Activated B cell treated with CpG ODN at 0.5 μM for 24 hours (primary cell): ENCODE measurements around the gene CPEB1. TPM values are rescaled to one million over a fixed set of nuclear protein-coding genes. Genes with fewer than 3 reads are reported as not detected.

Experiments
- ATAC-seq: fragments of 200-7000 bp; cut with Tn5 transposase; one replicate; pipeline ENCODE4 v1.10.0; 2021; ENCODE audit warnings: low read depth, mild to moderate bottlenecking, moderate library complexity
- CTCF ChIA-PET: fragments of 350-600 bp; sonication (Branson Sonifier 250); formaldehyde crosslinking; loops from one replicate; lab custom pipeline; 2021; ENCODE audit warnings: antibody characterized with exemption; lab: Charles Lee
- POLR2A ChIA-PET: fragments of 350-600 bp; sonication (Branson Sonifier 250); formaldehyde crosslinking; loops from one replicate; lab custom pipeline; 2021; ENCODE audit warnings: antibody characterized with exemption; lab: Charles Lee
- DNase-seq: peaks from one replicate; pipeline ENCODE4 v3.0.0; 2022
- H3K27ac Mint-ChIP-seq: one replicate; pipeline ENCODE4 v1.8.0; 2020; ENCODE audit warnings: mixed read lengths
- H3K27me3 Mint-ChIP-seq: one replicate; pipeline ENCODE4 v1.8.0; 2021; ENCODE audit warnings: mixed read lengths
- H3K36me3 Mint-ChIP-seq: one replicate; pipeline ENCODE4 v1.8.0; 2021; ENCODE audit warnings: low read depth, mixed read lengths
- H3K4me1 Mint-ChIP-seq: one replicate; pipeline ENCODE4 v1.8.0; 2021; ENCODE audit warnings: mixed read lengths
- H3K4me3 Mint-ChIP-seq: one replicate; pipeline ENCODE4 v1.8.0; 2020; ENCODE audit warnings: mild to moderate bottlenecking, mixed read lengths
- H3K9me3 Mint-ChIP-seq: one replicate; pipeline ENCODE4 v1.8.0; 2020; ENCODE audit warnings: mixed read lengths
- CTCF ChIP-seq: fragments of 200-600 bp; IDR thresholded peaks from one replicate; pipeline ENCODE4 v1.8.0; 2022; ENCODE audit warnings: antibody characterized with exemption, mild to moderate bottlenecking
- intact Hi-C: fragments of 100-400 bp; cut with micrococcal nuclease; formaldehyde crosslinking; loops from one replicate; pipeline ENCODE4 v1.15.1; 2024
- total RNA-seq: library from RNA; stranded (reverse); gene quantifications from 2 replicates; pipeline ENCODE4 v1.2.3, GENCODE V29; 2022

CPEB1 gene
- total RNA-seq, 1 donor from 2014 or later: not detected

GRCh38 chr15:82660378-82660777 lies 13.2 kb upstream of the CPEB1 start:
- H3K36me3 Mint-ChIP-seq: no peaks in the 10 kb centered on the region
- H3K27me3 Mint-ChIP-seq: peaks cover 20% of the 10 kb centered on the region
- ATAC-seq (no peak), DNase-seq (no peak)
- intact Hi-C loops: no loop called here
- no peak for TF ChIP-seq CTCF
- ChIA-PET CTCF (no interaction called here), POLR2A (no interaction called here)
- no peaks in the 10 kb centered on the region for H3K4me1 Mint-ChIP-seq
- no peak overlapping the region for H3K4me3 Mint-ChIP-seq
- no peaks in the 10 kb centered on the region for H3K9me3 Mint-ChIP-seq
- H3K27ac Mint-ChIP-seq: no peak overlapping the region

DNA sequence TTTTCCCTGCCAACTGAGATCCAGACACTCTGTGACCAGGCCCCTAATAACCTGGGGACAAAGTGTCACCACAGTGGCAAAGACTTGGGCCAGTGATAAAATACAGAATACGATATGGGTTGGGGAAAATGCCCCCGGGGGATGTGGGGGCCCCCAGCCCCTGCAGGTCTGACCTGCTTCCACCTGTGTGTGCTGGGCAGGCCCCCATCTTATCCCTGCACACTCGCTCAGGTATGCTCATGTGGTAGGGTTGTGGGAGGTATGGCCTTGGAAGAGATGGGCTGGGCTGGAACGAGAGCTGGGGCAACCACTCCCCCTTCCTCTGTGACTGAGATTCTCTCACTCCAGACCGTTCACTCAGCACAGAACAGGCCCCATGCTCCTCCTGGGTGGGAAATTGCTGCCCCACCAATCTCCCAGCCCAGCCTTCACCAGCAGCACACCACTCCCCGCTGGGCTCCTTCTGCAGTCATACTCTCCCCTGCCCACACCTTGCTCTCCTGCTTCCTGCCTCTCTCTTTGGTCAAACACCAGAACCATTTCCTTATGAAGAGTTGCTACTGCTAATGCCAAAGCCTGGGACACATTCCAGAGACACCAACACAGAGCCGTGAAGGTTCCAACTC lies 9.6 kb upstream of the CPEB1 start:
- ChIA-PET CTCF (no interaction called here), POLR2A (no interaction called here)
- Mint-ChIP-seq H3K9me3 (no peaks in the 10 kb centered on the region), H3K27me3 (peaks cover 17% of the 10 kb centered on the region), H3K36me3 (no peaks in the 10 kb centered on the region), H3K27ac (no peak overlapping the region), H3K4me3 (no peak overlapping the region), H3K4me1 (no peaks in the 10 kb centered on the region)
- DNase-seq (no peak), ATAC-seq (no peak)
- intact Hi-C loops: no loop called here
- no peak for TF ChIP-seq CTCF

DNA sequence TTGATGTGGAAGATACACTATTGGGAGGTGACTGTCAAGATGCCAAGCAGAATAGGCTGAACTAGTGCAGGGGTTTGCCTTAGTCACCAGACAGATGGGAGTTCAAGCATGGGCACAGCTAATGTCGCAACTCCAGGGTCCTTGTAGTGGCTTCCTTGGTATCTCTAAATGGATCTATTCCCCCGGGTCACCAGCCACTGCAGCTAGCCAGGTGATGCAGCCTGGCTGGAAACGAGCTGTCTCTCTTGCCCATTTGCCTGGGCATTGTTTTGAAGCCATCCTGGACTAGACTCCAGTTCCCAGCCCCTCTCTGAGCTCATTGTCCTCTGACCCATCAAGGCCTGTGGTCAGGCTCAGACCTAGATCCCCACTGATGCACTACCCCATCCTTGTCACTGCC lies 8.4 kb upstream of the CPEB1 start:
- Mint-ChIP-seq H3K36me3 (no peaks in the 10 kb centered on the region), H3K27ac (no peak overlapping the region)

GRCh38 chr15:82653483-82654168 lies 6.5 kb upstream of the CPEB1 start:
- DNase-seq (no peak), ATAC-seq (no peak)
- Mint-ChIP-seq H3K9me3 (no peaks in the 10 kb centered on the region), H3K4me3 (no peak overlapping the region), H3K4me1 (peaks cover 2% of the 10 kb centered on the region), H3K36me3 (no peaks in the 10 kb centered on the region), H3K27ac (no peak overlapping the region), H3K27me3 (peaks cover 34% of the 10 kb centered on the region)
- ChIA-PET POLR2A (no interaction called here), CTCF (no interaction called here)
- TF ChIP-seq CTCF: no peak
- intact Hi-C loops: no loop called here

More for the DNA sequence above, 8.4 kb upstream of the CPEB1 start:
- TF ChIP-seq CTCF: no peak
- DNase-seq: no peak
- ChIA-PET CTCF (no interaction called here), POLR2A (no interaction called here)
- ATAC-seq: no peak
- intact Hi-C loops: no loop called here
- Mint-ChIP-seq H3K4me1 (no peaks in the 10 kb centered on the region), H3K4me3 (no peak overlapping the region), H3K9me3 (no peaks in the 10 kb centered on the region), H3K27me3 (peaks cover 18% of the 10 kb centered on the region)

- no peak overlapping the region for H3K27ac Mint-ChIP-seq
- peaks cover 44% of the 10 kb centered on the region for H3K27me3 Mint-ChIP-seq
- no peak for ATAC-seq
Measured at GRCh38 chr15:82651708-82652107, 4.5 kb upstream of the CPEB1 start.

More at GRCh38 chr15:82651708-82652107, 4.5 kb upstream of the CPEB1 start:
- H3K9me3 Mint-ChIP-seq: no peaks in the 10 kb centered on the region
- ChIA-PET CTCF (no interaction called here), POLR2A (no interaction called here)
- no peak for TF ChIP-seq CTCF
- intact Hi-C loops: no loop called here
- peaks cover 2% of the 10 kb centered on the region for H3K4me1 Mint-ChIP-seq
- no peak for DNase-seq
- H3K4me3 Mint-ChIP-seq: no peak overlapping the region
- H3K36me3 Mint-ChIP-seq: no peaks in the 10 kb centered on the region
